Spinal cord (tissue), 10 donors: ENCODE results near the gene RNF141. TPM values are rescaled to one million over a fixed set of nuclear protein-coding genes. Genes with fewer than 3 reads are reported as not detected.

ENCODE experiments used
- DNase-seq, 6 donors: peaks; one replicate each; pipeline versions ENCODE4 v3.0.0 to v3.0.0-alpha.2; 2013 to 2015; ENCODE audit warnings: low spot score in 6 of 6, low read depth in 4 of 6
- H3K27ac ChIP-seq: one replicate; pipeline ENCODE4 v1.5.1; 2013; ENCODE audit warnings: low read depth, low read length, control low read depth
- H3K27me3 ChIP-seq: one replicate; pipeline ENCODE4 v1.6.1; 2013; ENCODE audit warnings: low read length; ENCODE audit not compliant: control insufficient read depth, insufficient read depth
- H3K36me3 ChIP-seq: one replicate; pipeline ENCODE4 v1.6.1; 2013; ENCODE audit warnings: low read length; ENCODE audit not compliant: control insufficient read depth, insufficient read depth
- H3K4me1 ChIP-seq: one replicate; pipeline ENCODE4 v1.6.1; 2013; ENCODE audit warnings: low read length; ENCODE audit not compliant: control insufficient read depth, insufficient read depth
- H3K4me3 ChIP-seq: one replicate; pipeline ENCODE4 v1.5.1; 2013; ENCODE audit warnings: low read depth, low read length, control low read depth
- H3K9me3 ChIP-seq: one replicate; pipeline ENCODE4 v1.6.1; 2013; ENCODE audit warnings: low read length; ENCODE audit not compliant: control insufficient read depth, insufficient read depth
- WGBS: methylation state at CpG from one replicate; pipeline ENCODE4 v1.1.5; 2013; ENCODE audit warnings: missing lambda C conversion rate; ENCODE audit not compliant: insufficient coverage; 5-methylcytosine and 5-hydroxymethylcytosine counted together
- polyA plus RNA-seq, 2 donors: library from polyadenylated mRNA; unstranded; fragments of 120-200 nt; gene quantifications; one replicate each; pipeline ENCODE4 v1.2.1, GENCODE V29; 2013; ENCODE audit not compliant: insufficient read length in 2 of 2
- total RNA-seq, 2 donors: library from RNA; depleted of rRNA in 1 of 2; stranded (reverse); fragments of 120-200 nt in 1 of 2; fragments of >200 nt in 1 of 2; gene quantifications; one replicate each; pipeline versions ENCODE4 v1.2.3 to v1.2.4, GENCODE V29; 2013 to 2014
- donor health status: healthy.

The RNF141 gene
- total and polyA plus RNA-seq, 4 donors: 51.6 to 91.2 (median 68.0) TPM

- no peak overlapping the region for H3K27ac ChIP-seq
- H3K27me3 ChIP-seq: no peaks in the 10 kb centered on the region
- WGBS: no CpG with 5 or more reads among the region's 1 CpG
- H3K4me1 ChIP-seq: no peaks in the 10 kb centered on the region
- H3K4me3 ChIP-seq: no peak overlapping the region
- no peaks in the 10 kb centered on the region for H3K36me3 ChIP-seq
- no peaks in the 10 kb centered on the region for H3K9me3 ChIP-seq
- no peak for DNase-seq
Observed at GRCh38 chr11:10564696-10565318, 23.8 kb upstream of the RNF141 start.

- H3K36me3 ChIP-seq: no peaks in the 10 kb centered on the region
- no peaks in the 10 kb centered on the region for H3K9me3 ChIP-seq
- H3K27me3 ChIP-seq: no peaks in the 10 kb centered on the region
- H3K27ac ChIP-seq: no peak overlapping the region
- WGBS: 87% methylated on average over 3 of the region's 3 CpGs
- no peak overlapping the region for H3K4me3 ChIP-seq
- H3K4me1 ChIP-seq: no peaks in the 10 kb centered on the region
- DNase-seq: no peak
Observed at GRCh38 chr11:10564030-10564429, 23.0 kb upstream of the RNF141 start.

- Histone ChIP-seq H3K4me3 (no peak overlapping the region), H3K9me3 (no peaks in the 10 kb centered on the region), H3K36me3 (no peaks in the 10 kb centered on the region), H3K27me3 (no peaks in the 10 kb centered on the region), H3K27ac (no peak overlapping the region), H3K4me1 (no peaks in the 10 kb centered on the region)
- no peak for DNase-seq
- 100% methylated on average over 1 of the region's 1 CpG for WGBS
Observed at GRCh38 chr11:10561947-10562346, 21.0 kb upstream of the RNF141 start.

- no peaks in the 10 kb centered on the region for H3K9me3 ChIP-seq
- no peak overlapping the region for H3K27ac ChIP-seq
- no peaks in the 10 kb centered on the region for H3K27me3 ChIP-seq
- H3K36me3 ChIP-seq: no peaks in the 10 kb centered on the region
- WGBS: 100% methylated on average over 1 of the region's 3 CpGs
- no peak for DNase-seq
- no peak overlapping the region for H3K4me3 ChIP-seq
- no peaks in the 10 kb centered on the region for H3K4me1 ChIP-seq
Observed at GRCh38 chr11:10561043-10561818, 20.2 kb upstream of the RNF141 start.

- 80% methylated on average over 1 of the region's 3 CpGs for WGBS
- H3K9me3 ChIP-seq: no peaks in the 10 kb centered on the region
- H3K27me3 ChIP-seq: no peaks in the 10 kb centered on the region
- no peaks in the 10 kb centered on the region for H3K4me1 ChIP-seq
- H3K36me3 ChIP-seq: no peaks in the 10 kb centered on the region
- peak overlapping the region; percentile 6 for H3K27ac ChIP-seq
- DNase-seq: no peak
- H3K4me3 ChIP-seq: no peak overlapping the region
Observed at GRCh38 chr11:10558288-10558687, 17.3 kb upstream of the RNF141 start.

GRCh38 chr11:10556590-10556989, 15.6 kb upstream of the RNF141 start:
- no CpG with 5 or more reads among the region's 1 CpG for WGBS
- DNase-seq: no peak
- H3K27ac ChIP-seq: no peak overlapping the region

GRCh38 chr11:10551845-10552352, 10.9 kb upstream of the RNF141 start:
- 95% methylated on average over 2 of the region's 3 CpGs for WGBS
- Histone ChIP-seq H3K36me3 (no peaks in the 10 kb centered on the region), H3K27ac (no peak overlapping the region), H3K4me1 (no peaks in the 10 kb centered on the region), H3K27me3 (no peaks in the 10 kb centered on the region), H3K4me3 (no peak overlapping the region), H3K9me3 (no peaks in the 10 kb centered on the region)
- no peak for DNase-seq

More at GRCh38 chr11:10556590-10556989, 15.6 kb upstream of the RNF141 start:
- no peaks in the 10 kb centered on the region for H3K4me1 ChIP-seq
- H3K36me3 ChIP-seq: no peaks in the 10 kb centered on the region
- no peaks in the 10 kb centered on the region for H3K9me3 ChIP-seq
- H3K4me3 ChIP-seq: no peak overlapping the region
- H3K27me3 ChIP-seq: no peaks in the 10 kb centered on the region

- Histone ChIP-seq H3K4me3 (no peak overlapping the region), H3K4me1 (no peaks in the 10 kb centered on the region), H3K36me3 (no peaks in the 10 kb centered on the region), H3K27me3 (no peaks in the 10 kb centered on the region), H3K27ac (no peak overlapping the region), H3K9me3 (no peaks in the 10 kb centered on the region)
- no peak for DNase-seq
- WGBS: no CpG with 5 or more reads among the region's 4 CpGs
Observed at GRCh38 chr11:10551290-10551592, 10.3 kb upstream of the RNF141 start.

GRCh38 chr11:10550503-10551289, 9.7 kb upstream of the RNF141 start:
- Histone ChIP-seq H3K4me1 (no peaks in the 10 kb centered on the region), H3K27me3 (no peaks in the 10 kb centered on the region), H3K9me3 (no peaks in the 10 kb centered on the region), H3K27ac (no peak overlapping the region), H3K36me3 (no peaks in the 10 kb centered on the region), H3K4me3 (no peak overlapping the region)
- no peak for DNase-seq
- 100% methylated on average over 1 of the region's 3 CpGs for WGBS
